HG03565 (cell line): ENCODE results near the gene ATL1.
A peak's percentile ranks its signal among the peaks of the same experiment; 100 is the strongest.

Source experiments
- ATAC-seq: cut with Tn5 transposase; IDR thresholded peaks from one replicate; pipeline ENCODE4 v1.9.1; 2021; ENCODE audit warnings: mild to moderate bottlenecking, moderate library complexity; ENCODE audit not compliant: unreplicated experiment

The ATL1 gene

GRCh38 chr14:50559990-50560930 lies at the start of gene ATL1:
ATL1 (plus strand) TSS chr14:50560145; CDS start chr14:50560266, 121 bp downstream.
- ATAC-seq = no peak

- no peak for ATAC-seq
These were observed 49.8 kb upstream of the ATL1 start for GRCh38 chr14:50510157-50510556.

- ATAC-seq = no peak
These were observed 47.5 kb upstream of the ATL1 start for GRCh38 chr14:50512463-50512862.

GRCh38 chr14:50516091-50516490 lies 43.9 kb upstream of the ATL1 start:
- ATAC-seq = no peak

GRCh38 chr14:50520947-50521815 lies 38.8 kb upstream of the ATL1 start:
- ATAC-seq = peak; percentile 58

GRCh38 chr14:50521912-50522341 lies 38.0 kb upstream of the ATL1 start:
- ATAC-seq = peak; percentile 35

GRCh38 chr14:50523271-50524041 lies 36.5 kb upstream of the ATL1 start:
- ATAC-seq = no peak

GRCh38 chr14:50524060-50524459 lies 35.9 kb upstream of the ATL1 start:
- ATAC-seq = no peak

- ATAC-seq = no peak
These were observed 35.0 kb upstream of the ATL1 start for GRCh38 chr14:50524731-50525515.

- ATAC-seq = no peak
These were observed 31.9 kb upstream of the ATL1 start for GRCh38 chr14:50528000-50528399.

- no peak for ATAC-seq
These were observed 30.4 kb upstream of the ATL1 start for GRCh38 chr14:50529288-50530179.

- no peak for ATAC-seq
These were observed 29.6 kb upstream of the ATL1 start for GRCh38 chr14:50530358-50530757.

- no peak for ATAC-seq
These were observed 29.1 kb upstream of the ATL1 start for GRCh38 chr14:50530794-50531365.

GRCh38 chr14:50531595-50532501 lies 28.1 kb upstream of the ATL1 start:
- ATAC-seq = peak; percentile 32

GRCh38 chr14:50532502-50533240 lies 27.3 kb upstream of the ATL1 start, which contains the start of gene MAP4K5:
MAP4K5 (minus strand) TSS chr14:50532569; CDS start chr14:50532049, 520 bp downstream.
- ATAC-seq = peak; percentile 93

GRCh38 chr14:50533241-50533705 lies 26.7 kb upstream of the ATL1 start:
- ATAC-seq = peak; percentile 7

- no peak for ATAC-seq
These were observed 26.1 kb upstream of the ATL1 start for GRCh38 chr14:50533806-50534205.
